SK-N-MC (cell line): Measurements from ENCODE around the gene PRR16.

Experiments used
- DNase-seq: peaks from one replicate; pipeline ENCODE4 v3.0.0-alpha.2; 2011; ENCODE audit warnings: low read depth, low spot score
- H3K27ac ChIP-seq: fragments of 200-600 bp; sonication (generic); 2 replicates; pipeline ENCODE4 v1.5.1; 2016; ENCODE audit warnings: mixed run types
- H3K36me3 ChIP-seq: fragments of 200-600 bp; sonication (generic); 2 replicates; pipeline ENCODE4 v1.6.1; 2017; ENCODE audit warnings: antibody characterized with exemption, low read length, mixed read lengths; ENCODE audit not compliant: insufficient read depth
- H3K4me3 ChIP-seq: fragments of 200-600 bp; sonication (generic); 2 replicates; pipeline ENCODE4 v1.5.1; 2016
- H3K9ac ChIP-seq: fragments of 200-600 bp; sonication (generic); 2 replicates; pipeline ENCODE4 v1.8.0; 2017; ENCODE audit warnings: mixed run types, mixed read lengths; ENCODE audit not compliant: insufficient read length
- H3K9me3 ChIP-seq: fragments of 200-600 bp; sonication (generic); 2 replicates; pipeline ENCODE4 v1.6.1; 2017; ENCODE audit warnings: low read depth, mild to moderate bottlenecking, antibody characterized with exemption, low read length, moderate library complexity, mixed read lengths
- EZH2 ChIP-seq: fragments of 200-600 bp; sonication (generic); IDR thresholded peaks from one replicate; pipeline ENCODE4 v1.6.1; 2017; ENCODE audit warnings: antibody characterized with exemption
- FOXP2 ChIP-seq: optimal IDR thresholded peaks from 2 replicates; pipeline ENCODE3; 2011; ENCODE audit warnings: mild to moderate bottlenecking, moderate library complexity; ENCODE audit not compliant: insufficient read depth; ENCODE audit errors: extremely low read length, control extremely low read depth
- POLR2AphosphoS5 ChIP-seq: IDR thresholded peaks from 2 replicates; pipeline ENCODE4 v1.6.1; 2012; ENCODE audit warnings: mild to moderate bottlenecking, low read depth, low read length, borderline replicate concordance

The PRR16 gene

GRCh38 chr5:120507800-120508463, 43.8 kb downstream of the PRR16 start:
- no peaks in the 10 kb centered on the region for H3K36me3 ChIP-seq
- no peak for DNase-seq
- H3K9me3 ChIP-seq = no peaks in the 10 kb centered on the region
- H3K4me3 ChIP-seq = no peak overlapping the region; the same call in 1 of the 2 replicates
- peak overlapping the region; percentile 16 for H3K9ac ChIP-seq
- H3K27ac ChIP-seq = peak overlapping the region; percentile 68
- TF ChIP-seq POLR2AphosphoS5 = no peak
- no peak for TF ChIP-seq FOXP2
- no peak for TF ChIP-seq EZH2

- DNase-seq = no peak
- H3K36me3 ChIP-seq = no peaks in the 10 kb centered on the region
- no peak overlapping the region for H3K9ac ChIP-seq
- TF ChIP-seq EZH2 (no peak), POLR2AphosphoS5 (no peak), FOXP2 (no peak)
- H3K4me3 ChIP-seq = no peak overlapping the region
- H3K9me3 ChIP-seq = no peaks in the 10 kb centered on the region
- peak overlapping the region; percentile 68 for H3K27ac ChIP-seq
Measured at GRCh38 chr5:120509053-120509452, 45.0 kb downstream of the PRR16 start.

GRCh38 chr5:120510098-120510637, 46.1 kb downstream of the PRR16 start:
- Histone ChIP-seq H3K27ac (no peak overlapping the region), H3K9me3 (no peaks in the 10 kb centered on the region), H3K4me3 (no peak overlapping the region), H3K36me3 (no peaks in the 10 kb centered on the region), H3K9ac (no peak overlapping the region)
- no peak for TF ChIP-seq POLR2AphosphoS5
- no peak for TF ChIP-seq FOXP2
- no peak for TF ChIP-seq EZH2
- DNase-seq = no peak

- no peaks in the 10 kb centered on the region for H3K9me3 ChIP-seq
- no peak overlapping the region for H3K4me3 ChIP-seq
- TF ChIP-seq POLR2AphosphoS5 (no peak), FOXP2 (no peak), EZH2 (no peak)
- H3K36me3 ChIP-seq = no peaks in the 10 kb centered on the region
- no peak for DNase-seq
- no peak overlapping the region for H3K9ac ChIP-seq
- H3K27ac ChIP-seq = no peak overlapping the region
Measured at GRCh38 chr5:120510994-120511686, 47.0 kb downstream of the PRR16 start.

- no peak overlapping the region for H3K9ac ChIP-seq
- H3K4me3 ChIP-seq = no peak overlapping the region
- no peak for TF ChIP-seq FOXP2
- TF ChIP-seq EZH2 = no peak
- TF ChIP-seq POLR2AphosphoS5 = no peak
Measured at GRCh38 chr5:120512068-120512467, 48.0 kb downstream of the PRR16 start.

GRCh38 chr5:120512791-120513650, 48.9 kb downstream of the PRR16 start:
- Histone ChIP-seq H3K9ac (no peak overlapping the region), H3K36me3 (no peaks in the 10 kb centered on the region), H3K4me3 (no peak overlapping the region), H3K27ac (no peak overlapping the region), H3K9me3 (no peaks in the 10 kb centered on the region)
- no peak for TF ChIP-seq EZH2
- no peak for TF ChIP-seq FOXP2
- no peak for TF ChIP-seq POLR2AphosphoS5
- no peak for DNase-seq

More at GRCh38 chr5:120512068-120512467, 48.0 kb downstream of the PRR16 start:
- Histone ChIP-seq H3K9me3 (no peaks in the 10 kb centered on the region), H3K27ac (no peak overlapping the region), H3K36me3 (no peaks in the 10 kb centered on the region)
- no peak for DNase-seq

GRCh38 chr5:120516805-120517204, 52.7 kb downstream of the PRR16 start:
- no peak for TF ChIP-seq EZH2
- TF ChIP-seq POLR2AphosphoS5 = no peak
- no peak for TF ChIP-seq FOXP2
- H3K27ac ChIP-seq = no peak overlapping the region; the same call in 1 of the 2 replicates
- no peaks in the 10 kb centered on the region for H3K36me3 ChIP-seq
- no peaks in the 10 kb centered on the region for H3K9me3 ChIP-seq
- no peak overlapping the region for H3K4me3 ChIP-seq
- no peak overlapping the region for H3K9ac ChIP-seq
- DNase-seq = no peak
